SK-N-MC (cell line): Measurements from ENCODE around the gene ZNF500.

Source experiments
- DNase-seq: peaks from one replicate; pipeline ENCODE4 v3.0.0-alpha.2; 2011; ENCODE audit warnings: low read depth, low spot score
- H3K27ac ChIP-seq: fragments of 200-600 bp; sonication (generic); 2 replicates; pipeline ENCODE4 v1.5.1; 2016; ENCODE audit warnings: mixed run types
- H3K36me3 ChIP-seq: fragments of 200-600 bp; sonication (generic); 2 replicates; pipeline ENCODE4 v1.6.1; 2017; ENCODE audit warnings: antibody characterized with exemption, low read length, mixed read lengths; ENCODE audit not compliant: insufficient read depth
- H3K4me3 ChIP-seq: fragments of 200-600 bp; sonication (generic); 2 replicates; pipeline ENCODE4 v1.5.1; 2016
- H3K9ac ChIP-seq: fragments of 200-600 bp; sonication (generic); 2 replicates; pipeline ENCODE4 v1.8.0; 2017; ENCODE audit warnings: mixed run types, mixed read lengths; ENCODE audit not compliant: insufficient read length
- H3K9me3 ChIP-seq: fragments of 200-600 bp; sonication (generic); 2 replicates; pipeline ENCODE4 v1.6.1; 2017; ENCODE audit warnings: low read depth, mild to moderate bottlenecking, antibody characterized with exemption, low read length, moderate library complexity, mixed read lengths
- EZH2 ChIP-seq: fragments of 200-600 bp; sonication (generic); IDR thresholded peaks from one replicate; pipeline ENCODE4 v1.6.1; 2017; ENCODE audit warnings: antibody characterized with exemption
- FOXP2 ChIP-seq: optimal IDR thresholded peaks from 2 replicates; pipeline ENCODE3; 2011; ENCODE audit warnings: mild to moderate bottlenecking, moderate library complexity; ENCODE audit not compliant: insufficient read depth; ENCODE audit errors: extremely low read length, control extremely low read depth
- POLR2AphosphoS5 ChIP-seq: IDR thresholded peaks from 2 replicates; pipeline ENCODE4 v1.6.1; 2012; ENCODE audit warnings: mild to moderate bottlenecking, low read depth, low read length, borderline replicate concordance

ZNF500 gene

DNA sequence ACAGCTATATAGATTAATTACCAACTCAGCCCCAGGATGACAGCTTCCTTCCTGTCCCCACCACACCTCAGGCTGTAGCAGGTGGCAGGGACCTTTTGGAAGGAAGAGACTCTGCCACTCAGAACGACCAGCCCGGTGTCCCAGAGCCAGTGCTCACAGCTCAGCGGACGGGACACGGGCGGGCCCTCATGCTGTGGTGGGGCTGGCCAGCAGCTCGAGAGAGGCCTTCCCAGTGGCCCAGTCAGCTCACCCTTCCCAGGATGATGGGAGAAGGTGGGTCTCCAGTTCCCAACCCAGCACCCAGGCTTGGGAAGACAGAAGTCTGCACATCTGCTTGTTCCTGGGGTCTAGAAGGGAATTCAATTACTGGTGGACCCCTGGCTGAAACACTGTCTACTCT, 63.1 kb downstream of the ZNF500 start:
- no peaks in the 10 kb centered on the region for H3K9me3 ChIP-seq
- DNase-seq, result no peak
- H3K36me3 ChIP-seq, result peaks cover 14% of the 10 kb centered on the region; the same call in 1 of the 2 replicates
- no peak overlapping the region for H3K9ac ChIP-seq
- TF ChIP-seq FOXP2 (no peak), POLR2AphosphoS5 (no peak), EZH2 (no peak)
- H3K27ac ChIP-seq, result no peak overlapping the region
- H3K4me3 ChIP-seq, result no peak overlapping the region

DNA sequence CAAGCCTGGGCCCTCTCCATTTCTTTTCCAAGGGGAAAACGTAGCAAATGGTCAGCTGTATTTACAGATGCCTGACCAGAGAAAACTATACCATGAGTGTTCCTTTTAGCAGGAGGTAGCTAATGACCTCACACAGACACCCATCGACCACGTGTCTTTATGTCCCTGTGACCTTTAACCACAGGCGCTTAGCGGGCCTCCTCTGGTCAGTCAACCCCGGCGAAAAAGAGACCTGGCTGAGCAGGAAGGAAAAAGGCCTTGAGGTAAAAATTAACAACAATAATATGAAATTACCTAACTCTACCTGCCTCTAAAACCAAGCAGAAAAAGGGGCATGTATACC, 64.5 kb downstream of the ZNF500 start:
- H3K9ac ChIP-seq, result no peak overlapping the region
- H3K4me3 ChIP-seq, result no peak overlapping the region
- H3K9me3 ChIP-seq, result no peaks in the 10 kb centered on the region
- H3K36me3 ChIP-seq, result peaks cover 20% of the 10 kb centered on the region; the same call in 1 of the 2 replicates
- DNase-seq, result no peak
- no peak for TF ChIP-seq FOXP2
- no peak for TF ChIP-seq POLR2AphosphoS5
- no peak for TF ChIP-seq EZH2
- H3K27ac ChIP-seq, result no peak overlapping the region

DNA sequence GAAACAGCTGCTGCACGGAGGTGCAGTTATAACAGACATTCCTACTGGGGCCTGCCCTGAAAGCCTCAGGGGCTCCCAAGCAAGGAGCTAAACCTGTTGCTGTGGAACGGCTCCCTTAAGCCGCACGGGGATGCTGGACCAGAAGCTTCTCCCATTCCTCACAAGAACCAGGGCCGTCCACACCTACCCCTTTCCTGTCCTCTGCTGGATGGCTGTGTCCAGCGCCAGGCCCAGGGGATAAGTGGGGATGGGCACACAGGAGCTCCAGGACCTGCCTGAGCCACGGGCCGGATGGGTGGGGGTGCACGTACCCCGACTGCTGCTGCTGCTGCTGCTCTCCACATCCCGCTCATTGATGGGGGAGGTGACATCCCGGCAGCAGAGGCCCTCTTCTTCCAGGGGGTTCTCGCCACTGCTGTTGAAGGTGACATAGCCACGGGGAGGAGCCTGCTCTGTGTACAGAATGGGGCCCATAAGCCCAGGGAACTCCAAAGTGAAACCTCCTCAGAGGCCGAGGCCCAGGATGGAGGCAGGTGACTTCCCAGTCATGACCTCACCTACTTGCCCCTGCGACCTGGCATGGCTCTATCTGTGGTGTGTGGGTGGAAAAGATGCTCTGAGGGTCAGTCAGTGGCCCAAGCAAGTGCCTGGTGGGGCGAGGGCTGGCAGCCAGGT, 65.0 kb downstream of the ZNF500 start:
- TF ChIP-seq EZH2, result no peak
- no peak for TF ChIP-seq POLR2AphosphoS5
- no peak for TF ChIP-seq FOXP2
- Histone ChIP-seq H3K9me3 (no peaks in the 10 kb centered on the region), H3K36me3 (peaks cover 20% of the 10 kb centered on the region; the same call in 1 of the 2 replicates), H3K9ac (no peak overlapping the region), H3K27ac (no peak overlapping the region), H3K4me3 (no peak overlapping the region)
- DNase-seq, result no peak

GRCh38 chr16:4700997-4701743, 65.8 kb downstream of the ZNF500 start:
- peaks cover 20% of the 10 kb centered on the region; the same call in 1 of the 2 replicates for H3K36me3 ChIP-seq
- H3K9ac ChIP-seq, result no peak overlapping the region
- TF ChIP-seq POLR2AphosphoS5 (no peak), EZH2 (no peak), FOXP2 (no peak)
- no peak overlapping the region for H3K4me3 ChIP-seq
- DNase-seq, result no peak
- no peak overlapping the region for H3K27ac ChIP-seq
- H3K9me3 ChIP-seq, result no peaks in the 10 kb centered on the region

DNA sequence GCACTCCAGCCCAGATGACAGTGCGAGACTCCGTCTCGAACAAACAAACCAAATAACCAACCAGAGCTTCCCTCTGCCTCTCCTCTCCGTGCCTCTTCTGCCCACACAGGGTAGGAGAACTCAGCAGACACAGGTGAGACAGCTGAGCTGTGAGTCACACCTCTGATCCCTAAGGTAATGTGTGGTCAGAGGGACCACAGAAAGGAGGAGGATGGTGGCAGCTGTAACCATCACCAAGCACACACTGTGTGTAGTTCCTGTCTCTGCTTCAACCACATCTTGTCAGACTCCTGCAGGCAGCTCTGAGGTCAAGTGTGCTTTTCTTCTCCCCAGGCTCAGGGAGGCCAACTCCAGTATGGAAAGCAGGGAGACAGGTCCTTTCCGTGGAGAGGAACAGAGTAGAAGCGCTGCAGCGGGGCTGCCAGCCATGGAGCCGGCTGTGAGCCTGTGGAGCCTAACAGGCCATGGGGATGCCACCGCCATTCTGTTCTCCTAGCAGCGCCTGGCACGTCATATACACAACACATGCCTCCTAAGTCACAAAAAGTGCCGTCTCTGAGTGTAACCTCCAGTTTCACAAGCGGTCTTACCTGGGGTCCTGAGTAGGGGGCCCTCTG, 66.5 kb downstream of the ZNF500 start:
- H3K27ac ChIP-seq, result no peak overlapping the region
- H3K9me3 ChIP-seq, result no peaks in the 10 kb centered on the region
- H3K9ac ChIP-seq, result no peak overlapping the region
- TF ChIP-seq FOXP2 (no peak), POLR2AphosphoS5 (no peak), EZH2 (no peak)
- peaks cover 20% of the 10 kb centered on the region; the same call in 1 of the 2 replicates for H3K36me3 ChIP-seq
- H3K4me3 ChIP-seq, result no peak overlapping the region
- no peak for DNase-seq

DNA sequence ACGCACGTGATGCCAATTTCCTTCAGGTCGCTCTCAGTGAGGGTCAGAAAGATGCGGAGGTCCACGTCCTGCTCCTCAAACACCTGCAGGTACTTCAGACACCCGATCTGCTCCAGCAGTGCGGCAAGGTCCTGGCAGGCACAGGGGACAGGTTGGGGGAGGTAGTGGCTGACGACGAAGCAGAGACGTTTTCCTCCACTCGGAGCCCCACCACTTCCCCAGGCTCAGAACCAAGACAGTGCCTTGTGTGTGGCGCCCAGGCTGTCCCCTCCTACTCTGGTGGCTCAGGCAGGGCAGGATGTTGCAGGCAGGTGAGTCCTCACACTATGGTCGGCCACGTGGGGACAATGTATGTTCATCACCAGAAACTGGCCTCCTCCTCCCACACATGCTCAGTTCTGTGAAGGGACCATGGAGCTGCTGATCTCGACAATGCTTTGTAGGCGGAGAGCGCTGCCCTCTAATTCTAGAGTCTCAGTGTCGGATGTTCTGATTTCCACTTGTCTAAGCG, 67.9 kb downstream of the ZNF500 start:
- Histone ChIP-seq H3K9me3 (no peaks in the 10 kb centered on the region), H3K36me3 (peaks cover 22% of the 10 kb centered on the region; the same call in 1 of the 2 replicates), H3K9ac (no peak overlapping the region), H3K4me3 (no peak overlapping the region), H3K27ac (no peak overlapping the region)
- no peak for DNase-seq
- TF ChIP-seq EZH2 (no peak), FOXP2 (no peak), POLR2AphosphoS5 (no peak)

DNA sequence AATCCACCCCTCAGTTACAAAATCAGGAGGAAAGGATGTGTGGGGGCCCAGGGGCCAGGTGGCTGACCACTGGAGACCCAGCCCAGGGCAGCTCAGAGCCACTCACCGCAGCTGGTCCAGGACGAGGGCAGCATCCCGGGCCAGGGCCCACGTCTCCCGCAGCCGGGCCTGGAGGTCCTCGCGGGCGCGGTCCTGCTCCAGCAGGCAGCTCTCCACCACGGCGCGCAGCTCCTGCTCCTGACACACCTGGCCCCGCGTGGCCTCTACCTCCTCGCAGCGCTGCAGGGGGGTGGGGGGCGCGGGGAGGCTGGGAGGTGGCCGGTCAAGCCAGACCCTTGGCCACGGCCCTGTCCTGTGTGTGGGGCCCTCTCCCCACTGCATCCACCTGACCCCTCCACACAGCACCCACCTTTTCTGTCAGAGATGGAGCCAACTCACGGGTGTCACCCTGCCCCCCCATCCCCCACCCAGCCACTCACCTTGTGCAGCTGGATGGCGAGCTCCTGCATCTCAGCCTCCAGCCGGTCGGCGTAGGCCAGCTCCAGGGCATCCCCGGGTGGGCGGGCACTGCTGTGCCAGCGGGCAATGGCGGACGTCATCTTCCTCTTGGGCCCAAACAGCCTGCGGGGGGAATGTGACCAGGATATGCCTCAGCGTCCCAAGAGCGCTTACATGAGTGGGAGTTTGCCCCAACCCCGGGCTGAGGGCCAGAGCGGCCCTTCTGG, 68.5 kb downstream of the ZNF500 start:
- Histone ChIP-seq H3K9ac (no peak overlapping the region), H3K36me3 (peaks cover 22% of the 10 kb centered on the region; the same call in 1 of the 2 replicates), H3K4me3 (no peak overlapping the region), H3K9me3 (no peaks in the 10 kb centered on the region), H3K27ac (no peak overlapping the region)
- TF ChIP-seq FOXP2, result no peak
- TF ChIP-seq POLR2AphosphoS5, result no peak
- TF ChIP-seq EZH2, result no peak
- DNase-seq, result no peak
